Measurements from ENCODE around the gene TBC1D1.

The TBC1D1 gene

GRCh38 chr4:37983951-37984350 lies 93.1 kb downstream of the TBC1D1 start:
- no peak for DNase-seq (ENCODE audit: low read depth, low spot score)
- H3K9ac ChIP-seq (ENCODE audit: insufficient read length, low read depth), result no peak overlapping the region
- no peaks in the 10 kb centered on the region for H3K9me3 ChIP-seq (ENCODE audit: insufficient read depth, low read length)
- H3K36me3 ChIP-seq (ENCODE audit: insufficient read depth, insufficient read length, low read length), result no peaks in the 10 kb centered on the region
- TF ChIP-seq ZNF274 (IDR thresholded peaks at IDR 0.05; ENCODE audit: low read depth, low read length), result no peak
- no peak for TF ChIP-seq YY1 (IDR thresholded peaks at IDR 0.05; ENCODE audit: insufficient read depth, insufficient read length)
- no peak for TF ChIP-seq SUZ12 (IDR thresholded peaks at IDR 0.05; ENCODE audit: extremely low read depth, insufficient read depth, insufficient read length)
- no peaks in the 10 kb centered on the region for H3K27me3 ChIP-seq (ENCODE audit: insufficient read depth, insufficient read length)
- H3K4me1 ChIP-seq (ENCODE audit: insufficient read depth, insufficient read length), result peaks cover 8% of the 10 kb centered on the region
- no peak overlapping the region for H3K4me3 ChIP-seq (ENCODE audit: insufficient read length, low read depth)

- Histone ChIP-seq H3K9ac (ENCODE audit: insufficient read length, low read depth) (no peak overlapping the region), H3K36me3 (ENCODE audit: insufficient read depth, insufficient read length, low read length) (no peaks in the 10 kb centered on the region), H3K4me1 (ENCODE audit: insufficient read depth, insufficient read length) (peaks cover 8% of the 10 kb centered on the region), H3K4me3 (ENCODE audit: insufficient read length, low read depth) (no peak overlapping the region), H3K27me3 (ENCODE audit: insufficient read depth, insufficient read length) (no peaks in the 10 kb centered on the region), H3K9me3 (ENCODE audit: insufficient read depth, low read length) (no peaks in the 10 kb centered on the region)
- DNase-seq (ENCODE audit: low read depth, low spot score), result no peak
- TF ChIP-seq SUZ12 (IDR thresholded peaks at IDR 0.05; ENCODE audit: extremely low read depth, insufficient read depth, insufficient read length) (no peak), YY1 (IDR thresholded peaks at IDR 0.05; ENCODE audit: insufficient read depth, insufficient read length) (no peak), ZNF274 (IDR thresholded peaks at IDR 0.05; ENCODE audit: low read depth, low read length) (no peak)
Observed at GRCh38 chr4:37985730-37986275, 94.9 kb downstream of the TBC1D1 start.

- H3K9ac ChIP-seq (ENCODE audit: insufficient read length, low read depth), result no peak overlapping the region
- TF ChIP-seq SUZ12 (IDR thresholded peaks at IDR 0.05; ENCODE audit: extremely low read depth, insufficient read depth, insufficient read length) (no peak), YY1 (IDR thresholded peaks at IDR 0.05; ENCODE audit: insufficient read depth, insufficient read length) (no peak), ZNF274 (IDR thresholded peaks at IDR 0.05; ENCODE audit: low read depth, low read length) (no peak)
- H3K9me3 ChIP-seq (ENCODE audit: insufficient read depth, low read length), result no peaks in the 10 kb centered on the region
- no peaks in the 10 kb centered on the region for H3K36me3 ChIP-seq (ENCODE audit: insufficient read depth, insufficient read length, low read length)
- H3K4me3 ChIP-seq (ENCODE audit: insufficient read length, low read depth), result no peak overlapping the region
- H3K27me3 ChIP-seq (ENCODE audit: insufficient read depth, insufficient read length), result no peaks in the 10 kb centered on the region
- peaks cover 5% of the 10 kb centered on the region for H3K4me1 ChIP-seq (ENCODE audit: insufficient read depth, insufficient read length)
- DNase-seq (ENCODE audit: low read depth, low spot score), result no peak
Observed at GRCh38 chr4:37988670-37989069, 97.8 kb downstream of the TBC1D1 start.

GRCh38 chr4:37989398-37990260 lies 98.7 kb downstream of the TBC1D1 start:
- TF ChIP-seq YY1 (IDR thresholded peaks at IDR 0.05; ENCODE audit: insufficient read depth, insufficient read length) (no peak), ZNF274 (IDR thresholded peaks at IDR 0.05; ENCODE audit: low read depth, low read length) (no peak), SUZ12 (IDR thresholded peaks at IDR 0.05; ENCODE audit: extremely low read depth, insufficient read depth, insufficient read length) (no peak)
- Histone ChIP-seq H3K4me3 (ENCODE audit: insufficient read length, low read depth) (no peak overlapping the region), H3K4me1 (ENCODE audit: insufficient read depth, insufficient read length) (peaks cover 5% of the 10 kb centered on the region), H3K9ac (ENCODE audit: insufficient read length, low read depth) (no peak overlapping the region), H3K36me3 (ENCODE audit: insufficient read depth, insufficient read length, low read length) (no peaks in the 10 kb centered on the region), H3K27me3 (ENCODE audit: insufficient read depth, insufficient read length) (no peaks in the 10 kb centered on the region), H3K9me3 (ENCODE audit: insufficient read depth, low read length) (no peaks in the 10 kb centered on the region)
- DNase-seq (ENCODE audit: low read depth, low spot score), result no peak

- Histone ChIP-seq H3K4me1 (ENCODE audit: insufficient read depth, insufficient read length) (peaks cover 5% of the 10 kb centered on the region), H3K9ac (ENCODE audit: insufficient read length, low read depth) (no peak overlapping the region), H3K4me3 (ENCODE audit: insufficient read length, low read depth) (no peak overlapping the region), H3K36me3 (ENCODE audit: insufficient read depth, insufficient read length, low read length) (no peaks in the 10 kb centered on the region), H3K27me3 (ENCODE audit: insufficient read depth, insufficient read length) (no peaks in the 10 kb centered on the region), H3K9me3 (ENCODE audit: insufficient read depth, low read length) (no peaks in the 10 kb centered on the region)
- no peak for TF ChIP-seq YY1 (IDR thresholded peaks at IDR 0.05; ENCODE audit: insufficient read depth, insufficient read length)
- no peak for TF ChIP-seq SUZ12 (IDR thresholded peaks at IDR 0.05; ENCODE audit: extremely low read depth, insufficient read depth, insufficient read length)
- no peak for TF ChIP-seq ZNF274 (IDR thresholded peaks at IDR 0.05; ENCODE audit: low read depth, low read length)
- DNase-seq (ENCODE audit: low read depth, low spot score), result no peak
Observed at GRCh38 chr4:37990731-37991245, 99.9 kb downstream of the TBC1D1 start.

GRCh38 chr4:37991623-37992410 lies 100.9 kb downstream of the TBC1D1 start:
- Histone ChIP-seq H3K36me3 (ENCODE audit: insufficient read depth, insufficient read length, low read length) (no peaks in the 10 kb centered on the region), H3K4me1 (ENCODE audit: insufficient read depth, insufficient read length) (peaks cover 5% of the 10 kb centered on the region), H3K9ac (ENCODE audit: insufficient read length, low read depth) (no peak overlapping the region), H3K27me3 (ENCODE audit: insufficient read depth, insufficient read length) (no peaks in the 10 kb centered on the region), H3K4me3 (ENCODE audit: insufficient read length, low read depth) (no peak overlapping the region), H3K9me3 (ENCODE audit: insufficient read depth, low read length) (no peaks in the 10 kb centered on the region)
- no peak for DNase-seq (ENCODE audit: low read depth, low spot score)
- TF ChIP-seq YY1 (IDR thresholded peaks at IDR 0.05; ENCODE audit: insufficient read depth, insufficient read length) (no peak), SUZ12 (IDR thresholded peaks at IDR 0.05; ENCODE audit: extremely low read depth, insufficient read depth, insufficient read length) (no peak), ZNF274 (IDR thresholded peaks at IDR 0.05; ENCODE audit: low read depth, low read length) (no peak)
